Measurements from ENCODE around the gene FOXO3. TPM values are rescaled to one million over a fixed set of nuclear protein-coding genes. Genes with fewer than 3 reads are reported as not detected.
"Not testable (repeated sequence)": the region's sequence is repeated elsewhere in the genome, so short reads cannot be mapped to it uniquely, and the experiment has no call there.

FOXO3 gene
- total RNA-seq, 1 donor from 2014 or later = 5.9 TPM

DNA sequence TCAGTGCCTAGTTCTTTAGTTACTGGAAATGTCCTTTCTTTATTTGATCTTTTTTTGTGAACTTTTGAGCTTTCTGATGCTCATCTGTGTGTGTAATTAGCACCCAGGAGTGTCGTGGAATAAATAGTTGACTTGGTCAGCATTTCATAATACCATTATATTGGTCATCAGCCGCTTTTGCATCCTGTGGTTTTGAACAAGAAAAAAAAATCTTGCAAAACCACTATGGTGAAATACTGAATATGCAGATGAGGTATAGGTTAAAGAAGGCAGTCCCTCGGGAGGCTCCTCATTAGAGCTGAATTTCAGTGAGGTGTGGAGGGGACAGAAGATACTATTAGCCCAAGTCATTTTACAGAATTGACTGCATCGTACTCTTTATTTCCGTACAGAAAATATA lies 90.1 kb downstream of the FOXO3 start:
- Mint-ChIP-seq H3K4me1 (peaks cover 4% of the 10 kb centered on the region), H3K36me3 (ENCODE audit: low read depth) (no peaks in the 10 kb centered on the region), H3K27me3 (no peaks in the 10 kb centered on the region), H3K4me3 (no peak overlapping the region), H3K9me3 (no peaks in the 10 kb centered on the region), H3K27ac (no peak overlapping the region)
- DNase-seq = no peak
- intact Hi-C loops (cut with micrococcal nuclease) = no loop called here

DNA sequence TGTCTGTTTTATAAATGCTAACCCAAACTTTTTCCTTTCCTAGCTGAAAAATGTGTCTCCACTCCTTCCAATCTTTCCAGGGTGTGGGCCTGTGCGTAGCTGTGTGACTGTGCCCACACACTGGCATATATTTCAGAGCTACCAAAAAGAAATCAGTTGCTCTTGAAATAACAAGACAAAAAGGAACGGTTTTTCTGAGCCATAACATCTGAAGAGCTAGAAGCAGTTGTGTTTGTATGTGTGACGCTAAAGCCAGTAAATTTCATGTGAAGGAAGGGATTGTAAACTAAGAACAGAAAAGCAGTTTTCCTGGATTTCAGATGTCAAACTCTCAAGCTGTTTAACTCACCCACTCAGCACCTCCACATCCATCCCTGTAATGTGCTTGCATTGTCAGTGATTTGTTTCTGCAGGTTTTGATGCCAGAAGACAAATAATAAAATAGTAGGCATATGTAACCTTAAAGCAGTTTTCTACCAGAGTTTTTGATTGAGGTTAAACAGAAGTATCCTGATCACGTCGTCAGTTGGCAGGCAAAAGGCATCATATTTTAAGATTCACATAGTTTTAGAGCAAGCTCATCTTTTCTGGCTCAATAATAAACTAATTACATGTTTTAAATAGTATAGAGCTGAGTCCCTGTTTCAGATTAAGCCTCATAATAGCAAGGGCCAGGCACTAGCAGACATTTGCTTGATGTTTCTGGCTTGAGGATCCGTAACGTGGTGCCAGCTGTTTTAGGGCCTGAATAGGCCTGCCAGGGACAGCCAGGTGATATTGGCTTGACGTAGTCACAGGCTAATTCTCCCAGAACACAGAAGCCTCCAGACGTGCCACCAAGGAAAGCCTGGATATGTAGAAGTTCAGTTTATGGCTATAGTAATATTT lies 90.9 kb downstream of the FOXO3 start:
- Mint-ChIP-seq H3K4me1 (peaks cover 4% of the 10 kb centered on the region), H3K4me3 (no peak overlapping the region), H3K27me3 (no peaks in the 10 kb centered on the region), H3K36me3 (ENCODE audit: low read depth) (no peaks in the 10 kb centered on the region), H3K27ac (no peak overlapping the region), H3K9me3 (no peaks in the 10 kb centered on the region)
- intact Hi-C loops (cut with micrococcal nuclease) = no loop called here
- no peak for DNase-seq

DNA sequence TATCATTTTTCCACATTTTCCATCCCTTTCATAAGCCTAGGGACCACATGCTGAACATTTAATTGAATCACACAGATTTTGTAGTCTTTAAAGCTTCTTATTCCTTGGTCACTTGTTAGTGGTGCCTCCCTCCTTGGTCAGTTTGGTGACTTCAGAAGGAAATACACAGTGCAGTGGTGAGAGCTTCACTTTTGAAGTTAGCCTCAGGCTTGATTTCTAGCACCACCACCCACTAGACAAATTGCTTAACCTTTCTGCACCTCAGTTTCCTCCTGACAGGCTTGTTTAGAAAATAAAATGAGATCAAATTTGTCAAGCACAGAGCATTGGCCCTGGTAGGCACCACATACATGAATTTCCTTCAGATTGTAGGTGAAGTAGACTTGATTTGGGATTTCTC lies 91.7 kb downstream of the FOXO3 start:
- DNase-seq = no peak
- Mint-ChIP-seq H3K27me3 (no peaks in the 10 kb centered on the region), H3K4me1 (peaks cover 4% of the 10 kb centered on the region), H3K27ac (no peak overlapping the region), H3K4me3 (no peak overlapping the region), H3K36me3 (ENCODE audit: low read depth) (no peaks in the 10 kb centered on the region), H3K9me3 (no peaks in the 10 kb centered on the region)
- intact Hi-C loops (cut with micrococcal nuclease) = no loop called here

DNA sequence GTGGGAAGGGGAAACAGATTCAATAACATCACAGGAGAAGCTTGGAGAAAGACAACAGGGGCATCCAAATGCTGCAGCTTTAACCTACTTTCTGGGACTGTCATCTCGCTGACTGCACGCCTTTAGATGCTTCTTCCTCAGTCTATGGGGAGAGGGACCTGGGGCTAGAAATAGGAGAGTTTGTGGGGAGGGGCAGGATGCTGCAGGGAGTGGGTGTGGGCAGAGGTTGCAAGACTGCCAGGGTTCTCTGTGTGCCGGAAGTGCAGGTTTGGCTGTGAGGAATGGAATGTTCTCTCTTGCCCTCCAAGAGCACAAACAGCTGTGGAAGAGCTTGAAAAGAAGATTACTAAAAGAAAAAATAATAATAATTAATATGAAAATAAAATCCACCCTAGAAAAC lies 93.2 kb downstream of the FOXO3 start:
- no peak overlapping the region for H3K27ac Mint-ChIP-seq
- no peak overlapping the region for H3K4me3 Mint-ChIP-seq
- no peaks in the 10 kb centered on the region for H3K36me3 Mint-ChIP-seq (ENCODE audit: low read depth)
- H3K27me3 Mint-ChIP-seq = no peaks in the 10 kb centered on the region
- DNase-seq = no peak
- intact Hi-C loops (cut with micrococcal nuclease) = no loop called here
- H3K4me1 Mint-ChIP-seq = peaks cover 4% of the 10 kb centered on the region
- H3K9me3 Mint-ChIP-seq = no peaks in the 10 kb centered on the region

DNA sequence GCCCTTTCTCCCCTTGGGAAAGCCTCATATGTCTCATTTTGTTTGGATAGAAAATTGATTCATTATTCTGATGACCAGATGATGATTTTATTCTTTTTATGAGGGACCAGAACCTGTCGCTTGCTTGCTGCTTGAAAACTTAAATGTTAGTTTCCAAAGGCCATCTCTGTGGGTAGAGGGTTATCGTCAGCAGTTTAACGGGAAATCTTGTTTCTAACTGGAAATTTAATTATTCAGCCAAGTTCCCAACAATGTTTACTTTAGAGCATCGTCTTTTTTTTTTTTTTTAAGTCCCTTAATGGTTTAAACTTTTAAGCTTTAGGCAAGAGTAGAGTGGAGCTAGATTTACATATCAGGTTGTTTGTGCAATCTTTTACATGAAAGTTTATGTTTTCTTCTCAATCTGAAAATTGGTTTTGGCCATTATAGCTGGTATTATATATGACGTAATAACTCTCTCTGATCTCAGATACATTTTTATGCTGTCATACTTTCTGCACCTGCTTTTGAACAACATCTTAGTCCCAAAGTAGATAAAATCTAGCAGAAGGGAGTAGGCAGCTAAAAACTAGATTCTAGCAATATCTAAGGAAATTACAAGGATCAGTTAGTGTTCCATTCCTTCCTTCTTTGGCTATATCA lies 93.9 kb downstream of the FOXO3 start:
- Mint-ChIP-seq H3K4me3 (no peak overlapping the region), H3K36me3 (ENCODE audit: low read depth) (no peaks in the 10 kb centered on the region), H3K27me3 (no peaks in the 10 kb centered on the region), H3K4me1 (peaks cover 4% of the 10 kb centered on the region), H3K9me3 (no peaks in the 10 kb centered on the region), H3K27ac (no peak overlapping the region)
- DNase-seq = no peak
- intact Hi-C loops (cut with micrococcal nuclease) = no loop called here

DNA sequence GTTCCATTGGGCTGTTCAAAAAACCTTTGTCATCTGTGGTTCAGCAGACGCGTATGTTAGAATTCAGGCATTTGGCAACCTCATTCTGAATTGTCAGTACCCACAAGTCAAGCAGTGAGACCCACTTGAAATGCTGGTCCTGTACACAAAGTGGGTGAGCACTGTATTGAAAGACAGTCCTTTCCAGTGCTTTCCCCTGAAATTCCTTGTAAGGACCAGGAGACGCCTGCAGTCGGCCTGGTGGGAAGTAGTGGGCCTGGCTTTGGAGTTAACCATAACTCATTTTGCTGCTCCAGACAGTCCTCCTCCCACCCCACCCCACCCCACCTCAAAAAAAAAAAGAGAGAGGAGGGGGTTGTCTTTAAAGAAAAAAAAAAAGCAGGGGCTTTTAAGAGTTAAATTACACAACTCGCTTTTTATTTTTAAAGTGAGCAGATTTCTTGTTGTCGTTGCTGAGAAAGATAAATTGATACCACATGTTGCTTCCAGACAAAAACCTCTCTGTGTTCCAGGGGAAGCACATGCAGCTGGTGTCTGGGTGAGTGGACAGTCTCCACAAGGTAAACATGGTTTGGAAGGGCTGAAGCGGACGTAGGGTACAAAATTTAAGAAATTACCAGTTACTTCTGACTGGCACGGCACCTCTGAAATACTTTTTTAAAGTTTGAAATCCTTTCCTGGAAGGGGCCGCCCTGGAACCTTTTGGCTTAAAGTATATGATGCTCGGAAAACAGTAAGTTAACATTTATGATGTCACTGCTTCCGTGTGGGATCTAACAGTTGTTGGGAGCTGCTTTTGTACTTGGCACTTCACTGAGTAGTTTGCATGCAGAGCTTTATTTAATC lies 95.3 kb downstream of the FOXO3 start:
- Mint-ChIP-seq H3K27ac (no peak overlapping the region), H3K4me1 (peaks cover 4% of the 10 kb centered on the region), H3K4me3 (no peak overlapping the region), H3K36me3 (ENCODE audit: low read depth) (no peaks in the 10 kb centered on the region), H3K27me3 (no peaks in the 10 kb centered on the region), H3K9me3 (no peaks in the 10 kb centered on the region)
- no peak for DNase-seq
- intact Hi-C loops (cut with micrococcal nuclease) = no loop called here

DNA sequence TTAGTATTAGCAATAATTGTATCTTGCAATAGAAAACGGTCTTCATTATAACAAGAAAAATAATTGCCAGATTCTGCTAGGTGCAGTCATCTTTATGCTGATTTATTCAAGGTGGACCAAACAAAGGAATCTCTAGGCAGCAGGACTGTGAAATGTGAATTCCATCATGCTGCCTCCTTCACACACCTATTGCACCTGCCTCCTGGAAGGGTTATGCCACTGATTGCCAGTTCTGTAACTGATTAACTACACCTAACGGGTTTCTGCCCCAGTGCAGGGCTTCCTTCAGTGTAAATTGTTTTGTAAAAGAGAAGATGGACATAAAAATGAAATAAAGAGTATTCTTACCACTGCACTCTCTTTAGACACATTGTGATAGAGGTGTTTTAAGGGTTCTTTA lies 96.1 kb downstream of the FOXO3 start:
- no peaks in the 10 kb centered on the region for H3K36me3 Mint-ChIP-seq (ENCODE audit: low read depth)
- H3K27me3 Mint-ChIP-seq = no peaks in the 10 kb centered on the region
- no peak for DNase-seq
- H3K4me3 Mint-ChIP-seq = no peak overlapping the region
- H3K27ac Mint-ChIP-seq = no peak overlapping the region
- intact Hi-C loops (cut with micrococcal nuclease) = no loop called here
- H3K9me3 Mint-ChIP-seq = no peaks in the 10 kb centered on the region
- H3K4me1 Mint-ChIP-seq = peaks cover 4% of the 10 kb centered on the region

DNA sequence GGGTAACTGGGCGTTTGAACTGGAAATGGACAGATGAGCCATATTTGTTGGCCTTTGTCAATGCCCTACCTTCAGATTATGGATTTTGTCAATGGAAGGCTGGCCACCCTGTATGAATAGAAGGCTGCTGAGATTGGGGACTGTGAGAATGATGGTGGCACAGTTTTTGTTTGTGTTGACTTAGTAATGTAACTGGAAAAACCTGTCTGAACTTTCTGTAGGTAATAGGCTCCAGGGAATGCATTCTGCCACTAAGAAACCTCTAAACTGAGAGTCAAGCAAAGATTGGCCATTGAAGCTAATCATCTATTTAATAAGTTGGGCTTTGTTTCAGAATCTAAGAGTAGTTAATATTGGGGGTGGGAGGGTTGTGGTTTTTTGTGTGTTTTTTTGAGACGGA lies 97.5 kb downstream of the FOXO3 start:
- Mint-ChIP-seq H3K27ac (no peak overlapping the region), H3K36me3 (ENCODE audit: low read depth) (no peaks in the 10 kb centered on the region), H3K4me1 (peaks cover 4% of the 10 kb centered on the region), H3K27me3 (no peaks in the 10 kb centered on the region), H3K4me3 (no peak overlapping the region), H3K9me3 (no peaks in the 10 kb centered on the region)
- intact Hi-C loops (cut with micrococcal nuclease) = no loop called here
- no peak for DNase-seq

DNA sequence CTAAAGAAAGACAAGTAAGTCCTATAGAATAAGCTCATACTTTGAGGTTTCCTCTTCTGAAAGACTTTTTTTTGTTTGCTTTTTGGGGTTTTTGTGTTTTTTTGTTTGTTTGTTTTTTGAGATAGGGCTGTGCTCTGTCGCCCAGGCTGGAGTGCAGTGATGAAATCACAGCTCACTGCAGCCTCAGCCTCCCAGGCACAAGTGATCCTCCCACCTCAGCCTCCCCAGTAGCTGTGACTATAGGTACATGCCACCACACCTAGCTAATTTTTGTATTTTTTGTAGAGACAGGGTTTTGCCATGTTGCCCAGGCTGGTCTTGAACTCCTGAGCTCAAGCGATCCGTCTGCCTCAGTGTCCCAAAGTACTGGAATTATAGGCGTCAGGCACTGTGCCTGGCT lies 98.1 kb downstream of the FOXO3 start:
- H3K36me3 Mint-ChIP-seq (ENCODE audit: low read depth); H3K27me3 Mint-ChIP-seq; H3K4me1 Mint-ChIP-seq; H3K27ac Mint-ChIP-seq; DNase-seq; H3K4me3 Mint-ChIP-seq; H3K9me3 Mint-ChIP-seq; intact Hi-C loops (cut with micrococcal nuclease): not testable (repeated sequence)

DNA sequence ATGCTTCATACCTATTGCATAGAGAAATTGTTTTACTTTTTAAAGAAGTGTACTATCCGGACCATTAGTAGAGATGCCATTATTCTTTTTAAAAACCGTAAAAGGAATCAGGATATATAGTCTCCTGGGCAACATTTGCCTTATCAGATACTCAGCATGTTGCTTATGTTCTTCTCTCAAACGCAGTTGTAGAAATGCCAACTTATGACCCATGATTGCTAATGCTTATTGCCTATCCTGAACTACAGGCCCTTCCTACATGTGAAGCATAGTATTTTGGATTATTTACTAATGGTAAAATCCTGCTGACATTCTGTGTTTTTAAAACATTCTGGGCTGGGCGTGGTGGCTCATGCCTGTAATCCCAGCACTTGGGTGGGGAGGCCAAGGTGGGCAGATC lies 99.5 kb downstream of the FOXO3 start:
- peaks cover 7% of the 10 kb centered on the region for H3K36me3 Mint-ChIP-seq (ENCODE audit: low read depth)
- no peaks in the 10 kb centered on the region for H3K4me1 Mint-ChIP-seq
- no peak overlapping the region for H3K4me3 Mint-ChIP-seq
- no peak for DNase-seq
- no peaks in the 10 kb centered on the region for H3K9me3 Mint-ChIP-seq
- intact Hi-C loops (cut with micrococcal nuclease) = no loop called here
- no peak overlapping the region for H3K27ac Mint-ChIP-seq
- H3K27me3 Mint-ChIP-seq = no peaks in the 10 kb centered on the region

DNA sequence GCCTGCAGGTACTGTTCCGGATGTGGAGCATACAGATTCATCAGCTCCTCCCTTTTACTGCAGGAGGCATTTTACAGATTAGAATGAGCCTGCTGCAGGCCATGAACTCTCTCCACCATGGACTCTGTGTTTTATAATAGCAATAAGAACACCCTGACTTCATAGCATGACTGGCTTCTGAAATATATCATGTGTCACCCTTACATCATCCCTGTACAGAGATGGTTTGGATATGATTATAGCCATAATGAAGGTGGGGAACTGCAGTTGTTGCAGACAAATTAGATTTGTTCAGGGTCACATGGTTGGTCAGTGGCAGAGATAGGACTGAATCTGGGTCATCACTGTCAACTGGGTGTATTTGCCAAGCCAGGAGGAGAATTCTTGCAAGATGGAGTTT lies 100.7 kb downstream of the FOXO3 start:
- no peak overlapping the region for H3K27ac Mint-ChIP-seq
- no peaks in the 10 kb centered on the region for H3K9me3 Mint-ChIP-seq
- H3K4me3 Mint-ChIP-seq = no peak overlapping the region
- no peaks in the 10 kb centered on the region for H3K27me3 Mint-ChIP-seq
- intact Hi-C loops (cut with micrococcal nuclease) = no loop called here
- no peak for DNase-seq
- peaks cover 7% of the 10 kb centered on the region for H3K36me3 Mint-ChIP-seq (ENCODE audit: low read depth)
- no peaks in the 10 kb centered on the region for H3K4me1 Mint-ChIP-seq

DNA sequence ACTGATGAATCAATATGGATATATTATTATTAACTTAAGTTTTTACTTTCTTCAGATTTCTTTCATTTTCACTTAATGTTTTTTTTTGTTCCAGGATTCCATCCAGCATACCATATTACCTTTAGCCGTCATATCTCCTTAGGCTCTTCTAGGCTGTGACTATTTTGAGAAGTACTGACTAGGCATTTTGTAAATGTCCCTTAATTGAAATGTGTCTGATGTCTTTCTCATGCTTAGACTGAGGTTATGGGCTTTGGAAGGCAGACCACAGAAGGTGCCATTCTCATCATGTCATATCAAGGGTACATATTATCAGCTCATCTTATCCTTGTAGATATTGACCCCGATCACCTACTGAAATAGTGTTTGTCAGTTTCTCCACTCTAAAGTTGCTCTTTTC lies 101.3 kb downstream of the FOXO3 start:
- Mint-ChIP-seq H3K4me3 (no peak overlapping the region), H3K36me3 (ENCODE audit: low read depth) (peaks cover 7% of the 10 kb centered on the region), H3K27me3 (no peaks in the 10 kb centered on the region), H3K4me1 (peaks cover 3% of the 10 kb centered on the region), H3K27ac (no peak overlapping the region), H3K9me3 (no peaks in the 10 kb centered on the region)
- intact Hi-C loops (cut with micrococcal nuclease) = no loop called here
- DNase-seq = no peak

DNA sequence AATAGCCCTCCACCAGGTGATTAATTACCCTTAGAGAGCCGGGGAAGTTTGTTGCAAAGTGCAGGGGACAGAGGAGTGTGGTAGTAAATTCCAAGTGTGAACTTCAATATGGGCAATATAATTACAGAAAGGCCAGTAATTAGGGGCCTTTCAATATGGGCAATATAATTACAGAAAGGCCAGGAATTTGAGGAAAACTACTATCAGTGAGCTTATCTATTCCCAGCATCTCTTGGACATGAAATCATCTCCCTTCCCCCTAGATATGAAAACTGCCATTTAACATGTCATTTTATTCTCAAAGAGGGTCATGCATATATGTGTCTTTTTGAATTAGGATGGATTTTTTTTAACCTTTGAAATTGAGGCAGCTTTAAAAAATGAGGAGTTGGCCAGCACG lies 102.0 kb downstream of the FOXO3 start:
- no peaks in the 10 kb centered on the region for H3K9me3 Mint-ChIP-seq
- H3K36me3 Mint-ChIP-seq (ENCODE audit: low read depth) = peaks cover 7% of the 10 kb centered on the region
- no peak overlapping the region for H3K4me3 Mint-ChIP-seq
- no peak for DNase-seq
- no peak overlapping the region for H3K27ac Mint-ChIP-seq
- intact Hi-C loops (cut with micrococcal nuclease) = no loop called here
- peaks cover 3% of the 10 kb centered on the region for H3K4me1 Mint-ChIP-seq
- H3K27me3 Mint-ChIP-seq = no peaks in the 10 kb centered on the region

DNA sequence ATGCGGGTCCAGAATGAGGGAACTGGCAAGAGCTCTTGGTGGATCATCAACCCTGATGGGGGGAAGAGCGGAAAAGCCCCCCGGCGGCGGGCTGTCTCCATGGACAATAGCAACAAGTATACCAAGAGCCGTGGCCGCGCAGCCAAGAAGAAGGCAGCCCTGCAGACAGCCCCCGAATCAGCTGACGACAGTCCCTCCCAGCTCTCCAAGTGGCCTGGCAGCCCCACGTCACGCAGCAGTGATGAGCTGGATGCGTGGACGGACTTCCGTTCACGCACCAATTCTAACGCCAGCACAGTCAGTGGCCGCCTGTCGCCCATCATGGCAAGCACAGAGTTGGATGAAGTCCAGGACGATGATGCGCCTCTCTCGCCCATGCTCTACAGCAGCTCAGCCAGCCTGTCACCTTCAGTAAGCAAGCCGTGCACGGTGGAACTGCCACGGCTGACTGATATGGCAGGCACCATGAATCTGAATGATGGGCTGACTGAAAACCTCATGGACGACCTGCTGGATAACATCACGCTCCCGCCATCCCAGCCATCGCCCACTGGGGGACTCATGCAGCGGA lies 102.9 kb downstream of the FOXO3 start:
- H3K27me3 Mint-ChIP-seq; H3K9me3 Mint-ChIP-seq; intact Hi-C loops (cut with micrococcal nuclease); H3K27ac Mint-ChIP-seq; DNase-seq; H3K4me3 Mint-ChIP-seq; H3K4me1 Mint-ChIP-seq: not testable (repeated sequence)
- peaks cover 10% of the 10 kb centered on the region for H3K36me3 Mint-ChIP-seq (ENCODE audit: low read depth)
